KMS-11 (cell line): Measurements from ENCODE around the gene TMEM225B.

ENCODE experiments used
- H2AFZ ChIP-seq: fragments of 200-600 bp; sonication (generic); 2 replicates; pipeline ENCODE4 v1.6.1; 2016; ENCODE audit warnings: antibody characterized with exemption, mixed run types, low read depth
- H3K27ac ChIP-seq: fragments of 200-600 bp; sonication (generic); 2 replicates; pipeline ENCODE4 v1.6.1; 2016; ENCODE audit warnings: mild to moderate bottlenecking, mixed run types
- H3K27me3 ChIP-seq: fragments of 200-600 bp; sonication (generic); 2 replicates; pipeline ENCODE4 v1.6.1; 2017; ENCODE audit warnings: mild to moderate bottlenecking, low read depth, mixed run types, moderate library complexity; ENCODE audit not compliant: insufficient read depth
- H3K36me3 ChIP-seq: fragments of 200-600 bp; sonication (generic); 2 replicates; pipeline ENCODE4 v1.6.1; 2017; ENCODE audit warnings: mild to moderate bottlenecking, mixed run types; ENCODE audit not compliant: insufficient read depth
- H3K4me1 ChIP-seq: fragments of 200-600 bp; sonication (generic); 2 replicates; pipeline ENCODE4 v1.6.1; 2016; ENCODE audit warnings: mild to moderate bottlenecking, low read depth, mixed run types; ENCODE audit not compliant: poor library complexity, severe bottlenecking
- H3K4me2 ChIP-seq: fragments of 200-600 bp; sonication (generic); 2 replicates; pipeline ENCODE4 v1.7.0; 2016; ENCODE audit warnings: mild to moderate bottlenecking, mixed run types
- H3K4me3 ChIP-seq: fragments of 200-600 bp; sonication (generic); IDR thresholded peaks from 2 replicates; pipeline ENCODE4 v1.6.1; 2017; ENCODE audit warnings: low read depth, low read length, mixed read lengths; ENCODE audit not compliant: insufficient read depth
- H3K79me2 ChIP-seq: fragments of 200-600 bp; sonication (generic); 2 replicates; pipeline ENCODE4 v1.6.1; 2016; ENCODE audit warnings: low read depth, mixed run types; ENCODE audit not compliant: insufficient read depth
- H3K9ac ChIP-seq: fragments of 200-600 bp; sonication (generic); 2 replicates; pipeline ENCODE4 v1.6.1; 2016; ENCODE audit warnings: mild to moderate bottlenecking, mixed run types
- H4K20me1 ChIP-seq: fragments of 200-600 bp; sonication (generic); 2 replicates; pipeline ENCODE4 v1.6.1; 2016; ENCODE audit warnings: mild to moderate bottlenecking, mixed run types; ENCODE audit not compliant: insufficient read depth
- TF ChIP-seq, protein P1 (sequence below): fragments of 200-600 bp; sonication (generic); conservative IDR thresholded peaks from 2 replicates; pipeline ENCODE4 v1.6.1; 2017; ENCODE audit warnings: low read depth, mild to moderate bottlenecking, antibody characterized with exemption, low read length, moderate library complexity, mixed read lengths

The TMEM225B gene

DNA sequence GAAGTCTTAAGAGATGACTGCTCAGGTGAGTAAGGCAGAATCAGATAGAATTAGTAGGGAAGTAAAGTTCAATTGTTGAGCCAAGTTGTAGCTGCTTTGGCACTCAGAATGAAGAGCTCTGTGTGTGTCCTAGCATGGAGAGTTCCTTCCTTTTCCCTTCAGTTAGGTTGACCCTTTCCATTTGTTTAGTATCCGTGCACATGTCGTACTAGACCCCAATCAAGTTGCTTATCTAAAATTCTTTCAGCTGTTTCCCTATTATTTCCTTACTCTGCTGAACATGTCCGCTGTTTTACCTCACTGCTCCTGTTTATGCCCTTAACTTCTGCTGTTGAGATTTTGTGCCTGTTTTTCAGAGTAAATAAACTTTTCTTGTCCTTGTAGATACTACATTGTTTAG, 26.3 kb upstream of the TMEM225B start:
- Histone ChIP-seq H3K4me1 (peaks cover 8% of the 10 kb centered on the region), H2AFZ (no peak overlapping the region), H3K79me2 (no peaks in the 10 kb centered on the region), H4K20me1 (no peaks in the 10 kb centered on the region), H3K9ac (no peak overlapping the region), H3K4me3 (no peak overlapping the region), H3K27me3 (no peaks in the 10 kb centered on the region), H3K4me2 (no peak overlapping the region), H3K27ac (no peak overlapping the region), H3K36me3 (no peaks in the 10 kb centered on the region)
- TF ChIP-seq, protein P1, sequence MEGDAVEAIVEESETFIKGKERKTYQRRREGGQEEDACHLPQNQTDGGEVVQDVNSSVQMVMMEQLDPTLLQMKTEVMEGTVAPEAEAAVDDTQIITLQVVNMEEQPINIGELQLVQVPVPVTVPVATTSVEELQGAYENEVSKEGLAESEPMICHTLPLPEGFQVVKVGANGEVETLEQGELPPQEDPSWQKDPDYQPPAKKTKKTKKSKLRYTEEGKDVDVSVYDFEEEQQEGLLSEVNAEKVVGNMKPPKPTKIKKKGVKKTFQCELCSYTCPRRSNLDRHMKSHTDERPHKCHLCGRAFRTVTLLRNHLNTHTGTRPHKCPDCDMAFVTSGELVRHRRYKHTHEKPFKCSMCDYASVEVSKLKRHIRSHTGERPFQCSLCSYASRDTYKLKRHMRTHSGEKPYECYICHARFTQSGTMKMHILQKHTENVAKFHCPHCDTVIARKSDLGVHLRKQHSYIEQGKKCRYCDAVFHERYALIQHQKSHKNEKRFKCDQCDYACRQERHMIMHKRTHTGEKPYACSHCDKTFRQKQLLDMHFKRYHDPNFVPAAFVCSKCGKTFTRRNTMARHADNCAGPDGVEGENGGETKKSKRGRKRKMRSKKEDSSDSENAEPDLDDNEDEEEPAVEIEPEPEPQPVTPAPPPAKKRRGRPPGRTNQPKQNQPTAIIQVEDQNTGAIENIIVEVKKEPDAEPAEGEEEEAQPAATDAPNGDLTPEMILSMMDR: no peak

DNA sequence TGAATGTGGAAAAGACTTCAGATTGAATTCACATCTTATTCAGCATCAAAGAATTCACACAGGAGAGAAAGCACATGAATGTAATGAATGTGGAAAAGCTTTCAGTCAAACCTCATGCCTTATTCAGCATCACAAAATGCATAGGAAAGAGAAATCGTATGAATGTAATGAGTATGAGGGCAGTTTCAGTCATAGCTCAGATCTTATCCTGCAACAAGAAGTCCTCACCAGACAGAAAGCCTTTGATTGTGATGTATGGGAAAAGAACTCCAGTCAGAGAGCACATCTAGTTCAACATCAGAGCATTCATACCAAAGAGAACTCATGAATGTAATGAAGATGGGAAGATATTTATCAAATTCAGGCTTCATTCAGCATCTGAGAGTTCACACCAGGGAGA, 24.8 kb upstream of the TMEM225B start:
- Histone ChIP-seq H3K9ac (no peak overlapping the region), H3K4me1 (peaks cover 23% of the 10 kb centered on the region), H4K20me1 (no peaks in the 10 kb centered on the region), H3K4me3 (no peak overlapping the region), H3K36me3 (no peaks in the 10 kb centered on the region), H3K79me2 (no peaks in the 10 kb centered on the region), H2AFZ (no peak overlapping the region), H3K4me2 (no peak overlapping the region), H3K27me3 (no peaks in the 10 kb centered on the region), H3K27ac (no peak overlapping the region)
- TF ChIP-seq, protein P1: no peak

DNA sequence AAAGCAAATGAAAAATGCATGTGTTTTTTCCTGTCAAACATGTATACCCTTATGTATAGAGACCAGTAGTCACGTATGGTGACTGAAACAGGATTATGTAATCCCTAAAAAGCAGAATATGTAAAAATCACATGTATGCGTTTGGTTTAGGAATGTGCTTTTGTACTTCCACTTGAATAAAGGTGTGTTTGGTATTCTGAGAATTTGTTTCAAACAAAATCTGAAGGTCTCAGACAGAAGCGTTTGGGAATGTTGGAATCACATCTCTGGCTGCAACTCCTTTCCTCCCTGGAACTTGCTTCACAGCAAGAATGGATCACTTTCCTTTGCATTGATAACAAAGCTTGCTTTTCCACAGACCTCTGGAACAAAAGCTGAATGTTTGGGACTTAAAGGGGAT, 21.8 kb upstream of the TMEM225B start:
- Histone ChIP-seq H3K4me1 (peaks cover 43% of the 10 kb centered on the region), H3K79me2 (no peaks in the 10 kb centered on the region), H3K36me3 (no peaks in the 10 kb centered on the region), H3K27me3 (no peaks in the 10 kb centered on the region), H3K4me3 (no peak overlapping the region), H3K9ac (no peak overlapping the region), H3K27ac (no peak overlapping the region), H3K4me2 (no peak overlapping the region), H4K20me1 (no peaks in the 10 kb centered on the region), H2AFZ (no peak overlapping the region)
- TF ChIP-seq, protein P1: no peak

DNA sequence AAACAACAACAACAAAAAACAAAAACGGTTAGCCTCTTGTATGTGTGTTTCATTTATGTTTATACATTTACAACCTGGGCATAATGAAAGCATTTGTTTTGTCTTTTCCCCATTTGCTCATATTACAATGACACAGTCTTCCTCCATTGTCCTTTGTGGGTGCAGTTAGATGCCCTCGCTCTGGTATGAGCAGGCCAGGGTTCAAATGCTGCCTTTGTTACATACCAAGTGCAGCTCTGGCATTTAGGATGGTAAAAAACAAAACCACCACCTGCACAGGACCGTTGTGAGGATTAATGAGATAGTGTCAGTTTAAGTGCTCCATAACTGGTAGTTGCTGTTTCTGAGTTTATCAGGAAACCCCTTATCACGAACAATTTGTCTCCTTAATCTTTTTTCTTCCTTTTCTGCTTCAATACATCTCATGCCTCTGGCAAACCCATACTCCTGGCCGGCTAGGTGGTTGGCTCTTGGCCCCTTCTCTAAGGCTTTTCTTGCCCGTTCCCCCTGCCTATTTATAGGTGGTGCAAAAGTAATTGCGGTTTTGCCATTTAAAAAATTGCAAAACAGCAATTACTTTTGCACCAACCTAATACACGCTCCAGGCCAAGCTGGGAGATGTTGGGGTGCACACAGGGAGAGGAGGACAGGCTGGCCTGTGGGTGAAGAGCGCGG, 18.6 kb upstream of the TMEM225B start:
- H3K4me1 ChIP-seq: peaks cover 47% of the 10 kb centered on the region
- no peaks in the 10 kb centered on the region for H3K79me2 ChIP-seq
- no peaks in the 10 kb centered on the region for H3K36me3 ChIP-seq
- peak overlapping the region; percentile 81 for H3K27ac ChIP-seq
- H3K9ac ChIP-seq: peak overlapping the region; percentile 58; the same call in 1 of the 2 replicates
- no peak overlapping the region for H3K4me3 ChIP-seq
- H3K4me2 ChIP-seq: peak overlapping the region; percentile 97
- no peaks in the 10 kb centered on the region for H4K20me1 ChIP-seq
- no peaks in the 10 kb centered on the region for H3K27me3 ChIP-seq
- TF ChIP-seq, protein P1: 0 out of 2 replicates have a peak, but pooled peaks have one; percentile 20
- H2AFZ ChIP-seq: peak overlapping the region; percentile 68
